HG02852 (cell line): Measurements from ENCODE around the gene CYTH3.
"Not testable (repeated sequence)": the region's sequence is repeated elsewhere in the genome, so short reads cannot be mapped to it uniquely, and the experiment has no call there.

Experiments used
- ATAC-seq: cut with Tn5 transposase; IDR thresholded peaks from one replicate; pipeline ENCODE4 v1.9.1; 2021; ENCODE audit warnings: mild to moderate bottlenecking, moderate library complexity; ENCODE audit not compliant: unreplicated experiment

CYTH3 gene

GRCh38 chr7:6198689-6199595 lies 73.5 kb downstream of the CYTH3 start:
- no peak for ATAC-seq

- no peak for ATAC-seq
Measured at GRCh38 chr7:6197801-6198551, 74.4 kb downstream of the CYTH3 start.

GRCh38 chr7:6193709-6194108 lies 78.7 kb downstream of the CYTH3 start:
- ATAC-seq = no peak

- not testable (repeated sequence) for ATAC-seq
Measured at GRCh38 chr7:6190563-6190962, 81.9 kb downstream of the CYTH3 start.

GRCh38 chr7:6188389-6188788 lies 84.0 kb downstream of the CYTH3 start:
- no peak for ATAC-seq

- ATAC-seq = no peak
Measured at GRCh38 chr7:6186577-6186976, 85.8 kb downstream of the CYTH3 start.

GRCh38 chr7:6182993-6183392 lies 89.4 kb downstream of the CYTH3 start:
- no peak for ATAC-seq

GRCh38 chr7:6181136-6181535 lies 91.3 kb downstream of the CYTH3 start:
- no peak for ATAC-seq

- ATAC-seq = no peak
Measured at GRCh38 chr7:6180344-6180725, 92.1 kb downstream of the CYTH3 start.

- ATAC-seq = no peak
Measured at GRCh38 chr7:6179620-6180343, 92.6 kb downstream of the CYTH3 start.

GRCh38 chr7:6178298-6179029 lies 94.0 kb downstream of the CYTH3 start:
- no peak for ATAC-seq

GRCh38 chr7:6175645-6176044 lies 96.8 kb downstream of the CYTH3 start:
- ATAC-seq = no peak

- no peak for ATAC-seq
Measured at GRCh38 chr7:6172910-6173295, 99.5 kb downstream of the CYTH3 start.

GRCh38 chr7:6172224-6172909 lies 100.1 kb downstream of the CYTH3 start:
- ATAC-seq = no peak

GRCh38 chr7:6171532-6172223 lies 100.7 kb downstream of the CYTH3 start:
- ATAC-seq = no peak

GRCh38 chr7:6170571-6171531 lies 101.6 kb downstream of the CYTH3 start:
- ATAC-seq = no peak

GRCh38 chr7:6169805-6170520 lies 102.5 kb downstream of the CYTH3 start:
- no peak for ATAC-seq

GRCh38 chr7:6168477-6168868 lies 104.0 kb downstream of the CYTH3 start:
- no peak for ATAC-seq
